GF-D8 (cell line): ENCODE data around the gene ESRRA.

ENCODE experiments used
- DNase-seq: peaks from one replicate; lab custom pipeline; 2025; lab: John Stamatoyannopoulos, UW

ESRRA gene

GRCh38 chr11:64333556-64333955 lies 28.2 kb downstream of the ESRRA start:
- no peak for DNase-seq

GRCh38 chr11:64334764-64335735 lies 29.7 kb downstream of the ESRRA start:
- DNase-seq, result peak; percentile 82

GRCh38 chr11:64337538-64338249 lies 32.4 kb downstream of the ESRRA start:
- no peak for DNase-seq

GRCh38 chr11:64338716-64339115 lies 33.4 kb downstream of the ESRRA start:
- DNase-seq, result no peak

GRCh38 chr11:64339286-64339685 lies 34.0 kb downstream of the ESRRA start:
- DNase-seq, result no peak

GRCh38 chr11:64339754-64340408 lies 34.6 kb downstream of the ESRRA start, which contains the start of gene CCDC88B:
TSS of gene CCDC88B (plus strand) at chr11:64340204. CDS start at chr11:64340267, 63 bp downstream.
- peak; percentile 65 for DNase-seq

- no peak for DNase-seq
Measured at GRCh38 chr11:64340671-64341335, 35.5 kb downstream of the ESRRA start.

GRCh38 chr11:64341429-64341828 lies 36.1 kb downstream of the ESRRA start:
- no peak for DNase-seq

- DNase-seq, result no peak
Measured at GRCh38 chr11:64341851-64342791, 36.8 kb downstream of the ESRRA start.

- no peak for DNase-seq
Measured at GRCh38 chr11:64342869-64343745, 37.8 kb downstream of the ESRRA start.

GRCh38 chr11:64343767-64344559 lies 38.6 kb downstream of the ESRRA start:
- no peak for DNase-seq

- DNase-seq, result no peak
Measured at GRCh38 chr11:64344787-64345186, 39.5 kb downstream of the ESRRA start.

- DNase-seq, result no peak
Measured at GRCh38 chr11:64347193-64347867, 42.0 kb downstream of the ESRRA start.

GRCh38 chr11:64348383-64349024 lies 43.2 kb downstream of the ESRRA start:
- DNase-seq, result no peak

- no peak for DNase-seq
Measured at GRCh38 chr11:64349025-64349387, 43.7 kb downstream of the ESRRA start.

GRCh38 chr11:64349404-64349803 lies 44.1 kb downstream of the ESRRA start:
- DNase-seq, result no peak

GRCh38 chr11:64351136-64351631 lies 45.9 kb downstream of the ESRRA start:
- no peak for DNase-seq
